Lung (tissue), 12 donors: ENCODE results near the gene CYP3A7. TPM values are rescaled to one million over a fixed set of nuclear protein-coding genes. Genes with fewer than 3 reads are reported as not detected.
"Not testable (repeated sequence)": the region's sequence is repeated elsewhere in the genome, so short reads cannot be mapped to it uniquely, and the experiment has no call there.

ENCODE experiments used
- ATAC-seq: fragments of 200-7000 bp; cut with Tn5 transposase; one replicate; pipeline ENCODE4 v1.9.1; 2020; ENCODE audit warnings: moderate number of reproducible peaks; ENCODE audit not compliant: insufficient read depth, low FRiP score
- DNase-seq, 3 donors: peaks; one replicate each; pipeline ENCODE4 v3.0.0-alpha.2; 2013 to 2017
- H3K27ac ChIP-seq, 2 donors: one replicate each; pipeline ENCODE4 v1.5.1; 2013; ENCODE audit warnings: mild to moderate bottlenecking in 2 of 2, moderate library complexity in 2 of 2, control low read depth in 1 of 2, inconsistent platforms in 1 of 2, low read depth in 1 of 2, low read length in 1 of 2
- H3K27me3 ChIP-seq, 3 donors: one replicate each; pipeline ENCODE4 v1.5.1; 2013; ENCODE audit warnings: low read length in 2 of 3; ENCODE audit not compliant: control insufficient read depth in 3 of 3, insufficient read depth in 3 of 3
- H3K36me3 ChIP-seq, 4 donors: one replicate each; pipeline ENCODE4 v1.5.1; 2013; ENCODE audit warnings: low read length in 4 of 4, mild to moderate bottlenecking in 1 of 4, moderate library complexity in 1 of 4; ENCODE audit not compliant: control insufficient read depth in 4 of 4, insufficient read depth in 4 of 4
- H3K4me1 ChIP-seq, 5 donors: one replicate each; pipeline ENCODE4 v1.5.1; 2013; ENCODE audit warnings: low read length in 5 of 5, mild to moderate bottlenecking in 2 of 5, moderate library complexity in 1 of 5; ENCODE audit not compliant: control insufficient read depth in 5 of 5, insufficient read depth in 5 of 5
- H3K4me3 ChIP-seq: one replicate; pipeline ENCODE4 v1.5.1; 2013; ENCODE audit warnings: mild to moderate bottlenecking, control low read depth, moderate library complexity
- H3K9ac ChIP-seq, 2 donors: one replicate each; pipeline ENCODE4 v1.5.1; 2013; ENCODE audit warnings: low read length in 2 of 2, control low read depth in 1 of 2; ENCODE audit not compliant: insufficient read depth in 1 of 2
- H3K9me3 ChIP-seq, 4 donors: one replicate each; pipeline ENCODE4 v1.5.1; 2013; ENCODE audit warnings: low read length in 3 of 4, mild to moderate bottlenecking in 1 of 4, moderate library complexity in 1 of 4; ENCODE audit not compliant: control insufficient read depth in 4 of 4, insufficient read depth in 3 of 4
- WGBS, 2 donors: extraction: QIAGEN DNeasy Blood & Tissue Kit; methylation state at CpG; one replicate each; pipeline ENCODE4 v1.1.7; 2013; 5-methylcytosine and 5-hydroxymethylcytosine counted together
- polyA plus RNA-seq, 2 donors: library from polyadenylated mRNA; stranded (reverse); fragments of 200-250 nt; gene quantifications; one replicate each; pipeline ENCODE4 v1.2.1, GENCODE V29; 2013
- total RNA-seq, 2 donors: library from RNA; depleted of rRNA in 1 of 2; stranded (reverse); fragments of >200 nt in 1 of 2; gene quantifications; one replicate each; pipeline ENCODE4 v1.2.1, GENCODE V29; 2014 to 2021
- TF ChIP-seq, protein P1 (sequence below): IDR thresholded peaks from 2 replicates; pipeline ENCODE4 v1.5.1; 2012; ENCODE audit warnings: mild to moderate bottlenecking; ENCODE audit errors: control extremely low read depth, extremely low read depth
- donor health status: control.
- donor health status: control.
- donor health status: Bipolar disorder and iron deficiency.
- donor health status: healthy.
- donor health status: DM: yes; HTN: yes; CAD: no.

Gene CYP3A7
- total and polyA plus RNA-seq, 4 donors, result 0.19 to 0.71 (median 0.44) TPM

DNA sequence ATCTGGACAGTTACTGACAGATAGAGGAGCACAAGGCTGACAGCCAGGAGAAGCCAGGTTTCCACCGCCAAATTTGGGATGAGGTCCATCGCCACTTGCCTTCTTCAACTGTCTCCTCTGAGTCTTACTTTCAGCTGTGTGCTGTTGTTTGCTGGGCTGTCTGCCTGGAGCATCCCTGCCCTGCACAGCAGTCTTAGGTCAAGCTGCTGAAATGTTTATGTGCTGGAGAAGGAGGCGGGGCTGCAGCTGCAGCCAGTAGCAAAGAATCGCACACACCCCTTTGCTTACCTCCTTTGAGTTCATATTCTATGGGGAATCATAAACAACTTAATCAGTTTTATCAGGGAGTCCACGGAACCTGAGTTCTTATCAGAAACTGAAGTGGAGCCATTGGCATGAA is 35.0 kb downstream of the CYP3A7 start:
- H3K9ac ChIP-seq, result no peak overlapping the region
- H3K4me3 ChIP-seq, result no peak overlapping the region
- TF ChIP-seq, protein P1, sequence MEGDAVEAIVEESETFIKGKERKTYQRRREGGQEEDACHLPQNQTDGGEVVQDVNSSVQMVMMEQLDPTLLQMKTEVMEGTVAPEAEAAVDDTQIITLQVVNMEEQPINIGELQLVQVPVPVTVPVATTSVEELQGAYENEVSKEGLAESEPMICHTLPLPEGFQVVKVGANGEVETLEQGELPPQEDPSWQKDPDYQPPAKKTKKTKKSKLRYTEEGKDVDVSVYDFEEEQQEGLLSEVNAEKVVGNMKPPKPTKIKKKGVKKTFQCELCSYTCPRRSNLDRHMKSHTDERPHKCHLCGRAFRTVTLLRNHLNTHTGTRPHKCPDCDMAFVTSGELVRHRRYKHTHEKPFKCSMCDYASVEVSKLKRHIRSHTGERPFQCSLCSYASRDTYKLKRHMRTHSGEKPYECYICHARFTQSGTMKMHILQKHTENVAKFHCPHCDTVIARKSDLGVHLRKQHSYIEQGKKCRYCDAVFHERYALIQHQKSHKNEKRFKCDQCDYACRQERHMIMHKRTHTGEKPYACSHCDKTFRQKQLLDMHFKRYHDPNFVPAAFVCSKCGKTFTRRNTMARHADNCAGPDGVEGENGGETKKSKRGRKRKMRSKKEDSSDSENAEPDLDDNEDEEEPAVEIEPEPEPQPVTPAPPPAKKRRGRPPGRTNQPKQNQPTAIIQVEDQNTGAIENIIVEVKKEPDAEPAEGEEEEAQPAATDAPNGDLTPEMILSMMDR, result no peak
- no peak for ATAC-seq
- H3K36me3 ChIP-seq, result no peaks in the 10 kb centered on the region
- H3K9me3 ChIP-seq, result no peaks in the 10 kb centered on the region
- peaks cover 0 to 5% (median 0%) of the 10 kb centered on the region in 5 donors for H3K4me1 ChIP-seq
- no peak for DNase-seq
- H3K27me3 ChIP-seq, result no peaks in the 10 kb centered on the region
- peak overlapping the region in 1 of 2 donors; percentile 11 for H3K27ac ChIP-seq
- WGBS, 2 donors, result 47 to 72% methylated on average over 5 of the region's 5 CpGs

DNA sequence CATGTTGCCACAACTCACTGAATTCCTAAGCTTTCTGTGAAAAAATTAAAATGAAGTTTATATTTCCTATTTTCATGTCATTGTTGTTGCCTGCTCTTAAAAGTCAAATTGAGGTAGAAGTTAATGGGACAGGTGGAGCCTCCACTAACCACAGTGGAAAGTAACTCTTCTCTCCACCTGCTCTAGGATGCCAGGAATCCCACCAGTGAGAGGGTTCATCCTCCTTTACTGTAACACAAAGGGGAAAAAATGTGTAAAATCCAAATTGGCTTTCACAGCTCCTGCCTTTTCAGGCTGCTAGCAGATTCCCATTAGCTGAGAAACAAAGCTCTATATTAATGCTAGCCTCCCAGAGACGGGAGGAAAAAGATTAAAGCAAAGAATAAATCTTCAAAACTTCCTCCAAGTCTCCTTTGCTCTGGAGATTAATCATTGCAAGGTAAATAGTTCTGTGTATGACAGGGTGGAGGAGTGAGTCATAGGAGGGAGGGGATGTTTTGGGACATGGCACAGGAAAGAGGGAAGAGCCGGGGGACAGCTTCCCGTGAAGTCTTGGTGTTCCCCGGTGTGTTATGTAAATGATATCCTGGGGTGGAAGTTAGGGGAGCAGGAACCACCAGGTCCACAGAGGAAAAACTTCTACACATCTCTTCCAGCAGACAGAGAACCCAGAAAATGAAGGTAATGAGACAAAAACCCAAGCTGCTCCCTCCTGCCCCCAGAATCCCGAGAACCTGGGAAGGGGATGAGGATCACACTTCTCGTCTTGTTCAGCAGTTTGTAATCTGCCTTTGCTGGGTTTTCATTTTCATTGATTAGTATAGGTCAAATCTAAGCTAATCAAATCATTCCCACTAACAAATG is 35.9 kb downstream of the CYP3A7 start:
- H3K36me3 ChIP-seq, H3K27me3 ChIP-seq, H3K9ac ChIP-seq, DNase-seq, H3K4me1 ChIP-seq, H3K9me3 ChIP-seq, H3K4me3 ChIP-seq: not testable (repeated sequence)
- WGBS, 2 donors, result 28 to 39% methylated on average over 6 of the region's 6 CpGs
- peak overlapping the region in 1 of 2 donors; percentile 59 for H3K27ac ChIP-seq
- peak; percentile 59 for ATAC-seq

DNA sequence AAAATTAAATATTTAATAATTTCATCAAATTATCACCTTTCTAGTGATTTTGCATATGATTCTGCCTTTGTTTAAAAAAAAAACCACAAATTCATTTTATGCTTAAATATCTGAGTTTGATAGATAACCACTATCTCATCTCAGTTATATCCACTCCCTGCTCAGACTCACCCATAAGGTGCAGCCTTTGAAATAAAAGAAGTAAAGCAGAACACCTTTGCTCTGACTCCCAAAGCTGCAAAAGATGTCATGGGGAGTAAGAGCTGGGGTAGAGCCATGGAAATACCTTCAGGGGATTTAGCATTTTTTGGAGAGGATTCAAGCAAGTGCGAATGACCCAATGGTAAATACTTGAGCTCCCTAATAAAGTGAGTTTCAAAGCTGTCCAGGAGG is 40.1 kb downstream of the CYP3A7 start:
- Histone ChIP-seq H3K27ac (no peak overlapping the region), H3K27me3 (no peaks in the 10 kb centered on the region), H3K36me3 (no peaks in the 10 kb centered on the region), H3K9me3 (no peaks in the 10 kb centered on the region), H3K4me1 (peaks cover 0 to 9% (median 2%) of the 10 kb centered on the region in 5 donors), H3K9ac (no peak overlapping the region), H3K4me3 (no peak overlapping the region)
- WGBS, 2 donors, result 68 to 88% methylated on average over 1 of the region's 1 CpG
- TF ChIP-seq, protein P1, result no peak
- DNase-seq (no peak), ATAC-seq (no peak)

DNA sequence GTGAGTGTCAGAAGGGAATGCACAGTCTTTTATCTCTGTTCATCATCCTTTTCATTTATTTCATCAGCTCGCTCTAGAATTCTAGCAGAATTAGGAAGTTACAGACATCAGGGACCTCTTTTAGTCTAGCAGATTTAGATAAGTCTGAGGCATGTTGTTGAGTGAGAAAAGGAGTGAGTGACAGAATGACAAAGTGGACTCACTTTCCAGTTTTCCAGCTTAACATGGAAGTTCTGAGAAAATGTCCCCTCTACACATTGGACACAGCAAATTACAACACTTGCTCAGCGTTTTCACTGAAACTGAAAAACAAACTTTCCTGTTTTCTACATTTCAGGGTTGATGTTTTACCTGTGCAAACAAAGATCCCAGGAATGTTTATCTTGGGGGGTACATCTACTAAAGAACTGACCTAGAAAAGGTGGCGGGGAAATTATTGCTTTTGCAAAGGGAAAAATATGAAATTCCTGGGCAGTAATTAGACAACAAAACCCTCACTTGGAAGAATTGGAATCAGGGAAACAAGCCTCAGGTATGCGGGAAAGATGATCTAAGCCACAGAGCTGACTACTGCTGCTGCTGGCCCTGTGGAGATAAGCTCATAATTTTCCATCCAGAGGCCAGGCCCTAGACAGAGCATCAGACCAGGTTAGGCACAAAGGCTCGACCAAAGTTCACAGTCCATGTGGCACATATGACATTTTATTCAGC is 40.6 kb downstream of the CYP3A7 start:
- H3K4me3 ChIP-seq, result no peak overlapping the region
- no peak overlapping the region for H3K27ac ChIP-seq
- H3K36me3 ChIP-seq, result no peaks in the 10 kb centered on the region
- no peak overlapping the region for H3K9ac ChIP-seq
- WGBS, 2 donors, result 76 to 84% methylated on average over 5 of the region's 5 CpGs
- no peaks in the 10 kb centered on the region for H3K9me3 ChIP-seq
- TF ChIP-seq, protein P1, result no peak
- H3K4me1 ChIP-seq, result peaks cover 0 to 9% (median 0%) of the 10 kb centered on the region in 5 donors
- no peak for DNase-seq
- no peaks in the 10 kb centered on the region for H3K27me3 ChIP-seq
- no peak for ATAC-seq
